BJ (cell line): ENCODE measurements around the gene IQCN. TPM values are rescaled to one million over a fixed set of nuclear protein-coding genes. Genes with fewer than 3 reads are reported as not detected.

Source experiments
- CTCF ChIA-PET: fragments of 350-600 bp; formaldehyde crosslinking; extraction: SDS; loops from one replicate; lab custom pipeline; 2021; ENCODE audit warnings: antibody characterized with exemption, inconsistent platforms; lab: Yijun Ruan, JAX
- POLR2A ChIA-PET: fragments of 300-600 bp; sonication (Branson Sonifier 250); formaldehyde crosslinking; extraction: SDS; loops from one replicate; lab custom pipeline; 2021; ENCODE audit warnings: antibody characterized with exemption; lab: Charles Lee
- DNase-seq: peaks from one replicate; pipeline ENCODE4 v3.0.0-alpha.2; 2011; ENCODE audit warnings: low read depth
- H3K27me3 ChIP-seq: 2 replicates; pipeline ENCODE4 v1.6.0; 2011; ENCODE audit warnings: low read length; ENCODE audit not compliant: control insufficient read depth, insufficient read depth
- H3K36me3 ChIP-seq: 2 replicates; pipeline ENCODE4 v1.5.1; 2011; ENCODE audit warnings: low read length; ENCODE audit not compliant: control insufficient read depth, insufficient read depth
- H3K4me3 ChIP-seq: 2 replicates; pipeline ENCODE4 v1.5.1; 2011; ENCODE audit warnings: low read depth, mild to moderate bottlenecking, control low read depth, low read length
- polyA plus RNA-seq: library from polyadenylated mRNA; depleted of rRNA; stranded (reverse); fragments of >200 nt; gene quantifications from 2 replicates; pipeline ENCODE4 v1.2.3, GENCODE V29; 2011
- TF ChIP-seq, protein P1 (sequence below): IDR thresholded peaks from 2 replicates; pipeline ENCODE4 v1.5.1; 2011; ENCODE audit warnings: low read depth, mild to moderate bottlenecking, control low read depth, inconsistent platforms, low read length, moderate library complexity; ENCODE audit not compliant: insufficient read depth

Gene IQCN
- polyA plus RNA-seq, 1 experiment = 1.5 TPM

DNA sequence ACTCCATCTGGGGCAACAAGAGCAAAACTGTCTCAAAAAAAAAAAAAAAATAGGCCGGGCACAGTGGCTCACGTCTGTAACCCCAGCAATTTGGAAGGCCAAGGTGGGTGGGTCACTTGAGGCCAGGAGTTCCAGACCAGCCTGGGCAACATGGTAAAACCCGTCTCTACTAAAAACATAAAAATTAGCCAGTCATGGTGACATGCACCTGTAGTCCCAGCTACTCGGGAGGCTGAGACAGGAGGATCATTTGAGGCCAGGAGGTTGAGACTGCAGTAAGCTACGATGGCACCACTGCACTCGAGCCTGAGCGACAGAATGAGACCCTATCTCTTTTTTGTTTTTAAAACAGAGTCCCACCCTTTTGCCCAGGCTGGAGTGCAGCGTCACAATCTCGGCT, 3.9 kb downstream of the IQCN start:
- ChIA-PET CTCF (interaction anchor here (1.1 to 2.9 kb wide), 3 partner anchors 8 to 52 kb away, joined by 3 to 20 read pairs (median 3); partner anchors contain the start of gene JUND), POLR2A (no interaction called here)
- TF ChIP-seq, protein P1, sequence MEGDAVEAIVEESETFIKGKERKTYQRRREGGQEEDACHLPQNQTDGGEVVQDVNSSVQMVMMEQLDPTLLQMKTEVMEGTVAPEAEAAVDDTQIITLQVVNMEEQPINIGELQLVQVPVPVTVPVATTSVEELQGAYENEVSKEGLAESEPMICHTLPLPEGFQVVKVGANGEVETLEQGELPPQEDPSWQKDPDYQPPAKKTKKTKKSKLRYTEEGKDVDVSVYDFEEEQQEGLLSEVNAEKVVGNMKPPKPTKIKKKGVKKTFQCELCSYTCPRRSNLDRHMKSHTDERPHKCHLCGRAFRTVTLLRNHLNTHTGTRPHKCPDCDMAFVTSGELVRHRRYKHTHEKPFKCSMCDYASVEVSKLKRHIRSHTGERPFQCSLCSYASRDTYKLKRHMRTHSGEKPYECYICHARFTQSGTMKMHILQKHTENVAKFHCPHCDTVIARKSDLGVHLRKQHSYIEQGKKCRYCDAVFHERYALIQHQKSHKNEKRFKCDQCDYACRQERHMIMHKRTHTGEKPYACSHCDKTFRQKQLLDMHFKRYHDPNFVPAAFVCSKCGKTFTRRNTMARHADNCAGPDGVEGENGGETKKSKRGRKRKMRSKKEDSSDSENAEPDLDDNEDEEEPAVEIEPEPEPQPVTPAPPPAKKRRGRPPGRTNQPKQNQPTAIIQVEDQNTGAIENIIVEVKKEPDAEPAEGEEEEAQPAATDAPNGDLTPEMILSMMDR = no peak
- H3K4me3 ChIP-seq = no peak overlapping the region
- H3K27me3 ChIP-seq = no peaks in the 10 kb centered on the region
- no peak for DNase-seq
- H3K36me3 ChIP-seq = peaks cover 23% of the 10 kb centered on the region

DNA sequence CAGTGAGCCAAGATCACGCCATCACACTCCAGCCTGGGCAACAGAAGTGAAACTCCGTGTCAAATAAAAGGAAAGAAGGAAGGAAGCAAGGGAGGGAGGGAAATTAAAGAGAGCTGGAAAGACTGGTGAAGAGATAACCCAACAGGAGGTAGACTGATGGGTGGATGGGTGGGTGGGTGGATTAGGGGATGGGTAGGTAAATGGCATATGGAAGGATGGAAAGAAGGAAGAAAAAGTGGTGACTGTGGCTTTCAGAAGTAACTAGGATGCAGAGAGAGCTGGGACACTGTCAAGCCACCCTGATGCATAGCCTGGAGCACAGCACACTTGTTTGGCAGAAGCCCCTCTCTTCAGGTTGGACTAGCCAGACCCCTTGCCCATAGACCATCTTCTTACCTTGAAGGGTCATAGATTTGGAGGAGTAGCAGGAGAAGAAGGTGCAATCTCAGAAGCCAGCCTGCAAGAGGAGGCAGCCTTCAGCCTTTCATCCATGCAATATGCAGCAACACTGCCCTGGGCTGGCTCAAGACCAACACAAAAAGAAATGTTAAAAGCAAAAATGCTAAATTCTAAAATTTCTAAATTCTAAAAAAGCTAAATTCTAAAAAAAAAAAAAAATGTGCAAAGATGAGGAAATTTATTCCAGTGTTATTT, 5.1 kb downstream of the IQCN start:
- peaks cover 31% of the 10 kb centered on the region for H3K36me3 ChIP-seq
- ChIA-PET POLR2A (no interaction called here), CTCF (interaction anchor here (0.6 to 2.9 kb wide), 4 partner anchors 9 to 108 kb away, joined by 3 to 20 read pairs (median 4); no protein-coding TSS in a partner anchor)
- no peak for DNase-seq
- TF ChIP-seq, protein P1 = no peak
- no peak overlapping the region for H3K4me3 ChIP-seq
- H3K27me3 ChIP-seq = no peaks in the 10 kb centered on the region

DNA sequence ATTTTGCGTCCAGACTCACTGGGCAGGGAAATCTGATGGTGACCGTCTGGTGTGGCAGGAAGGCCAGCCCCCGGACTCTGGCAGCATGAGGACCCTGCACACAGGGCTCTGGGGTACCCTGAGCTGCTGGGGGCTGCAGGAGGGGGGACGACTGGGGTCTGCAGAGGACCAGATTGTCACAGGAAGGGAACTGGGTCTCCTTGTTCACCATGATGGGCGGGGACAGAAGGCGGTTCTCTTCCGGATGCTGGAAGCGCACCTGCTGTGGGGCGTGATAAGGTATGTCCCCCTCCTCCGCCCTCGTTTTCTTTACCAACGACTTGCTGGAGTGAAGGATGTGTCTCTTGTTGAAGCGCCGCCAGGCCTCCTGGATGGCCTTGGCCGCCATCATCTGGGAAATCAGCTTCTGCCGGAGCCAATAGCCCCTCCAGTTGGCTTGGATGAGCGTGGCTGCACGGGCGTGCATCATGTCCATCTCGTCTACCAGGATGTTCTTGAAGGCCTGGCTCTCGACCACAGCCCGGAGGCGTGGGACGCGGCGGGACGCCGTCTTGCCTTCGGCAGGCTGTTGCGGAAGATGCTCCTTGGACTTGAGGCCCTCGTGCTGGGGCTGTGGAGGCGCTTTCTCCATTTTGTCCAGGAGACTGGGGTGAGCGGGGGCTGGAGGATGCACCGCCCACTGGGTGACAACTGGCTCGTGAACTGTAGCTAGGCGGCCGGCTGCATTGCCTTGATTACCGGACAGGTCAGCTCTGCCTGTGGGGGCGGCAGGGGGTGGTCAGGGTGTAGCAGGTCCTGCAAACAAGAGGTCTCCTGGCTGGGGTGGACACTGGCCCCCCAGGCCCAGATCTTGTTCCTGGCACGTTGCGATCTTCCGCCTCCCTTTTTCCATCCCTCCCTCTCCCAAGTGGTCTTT, 7.2 kb downstream of the IQCN start:
- no peak for DNase-seq
- ChIA-PET CTCF (interaction anchor here (0.6 kb wide), 2 partner anchors 15 to 75 kb away, joined by 4 to 6 read pairs; no protein-coding TSS in a partner anchor), POLR2A (no interaction called here)
- Histone ChIP-seq H3K36me3 (peaks cover 31% of the 10 kb centered on the region), H3K27me3 (no peaks in the 10 kb centered on the region), H3K4me3 (no peak overlapping the region)
- TF ChIP-seq, protein P1 = no peak

DNA sequence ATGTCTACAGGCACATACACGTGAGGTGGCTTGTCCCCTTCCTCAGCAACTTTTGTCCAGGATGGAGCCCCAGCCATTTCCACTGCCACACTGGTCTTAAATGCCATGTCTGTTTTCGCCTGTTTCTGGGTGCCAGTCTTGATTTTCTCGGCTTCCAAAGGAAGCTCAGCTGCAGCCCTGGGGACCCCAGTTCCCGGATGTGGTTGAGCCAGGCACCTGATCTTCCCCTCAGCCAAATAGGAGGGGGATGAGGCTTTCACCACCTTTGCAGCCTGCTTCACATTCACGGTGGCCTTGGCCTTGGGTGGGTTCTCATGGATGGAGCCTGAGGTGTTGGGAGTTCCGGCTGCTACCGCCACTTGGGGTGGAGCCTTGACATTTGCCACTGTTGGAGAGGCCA, 8.7 kb downstream of the IQCN start:
- Histone ChIP-seq H3K27me3 (no peaks in the 10 kb centered on the region), H3K36me3 (peaks cover 31% of the 10 kb centered on the region), H3K4me3 (no peak overlapping the region)
- ChIA-PET CTCF (interaction anchor here (0.7 to 1.1 kb wide), 2 partner anchors 16 to 62 kb away, joined by 3 to 4 read pairs; partner anchors contain the start of gene JUND), POLR2A (no interaction called here)
- no peak for DNase-seq
- TF ChIP-seq, protein P1 = no peak
